Nephron progenitor cell (in vitro differentiated cells): Measurements from ENCODE around the gene LAMA2.

Source experiments
- DNase-seq: peaks from one replicate; pipeline ENCODE4 v3.0.0; 2021
- H3K27ac Mint-ChIP-seq: 2 replicates; pipeline ENCODE4 v1.8.0; 2021; ENCODE audit warnings: mild to moderate bottlenecking, moderate library complexity, mixed read lengths
- H3K27me3 Mint-ChIP-seq: 2 replicates; pipeline ENCODE4 v1.8.0; 2021; ENCODE audit warnings: mild to moderate bottlenecking, low read depth, mixed read lengths; ENCODE audit not compliant: poor library complexity
- H3K36me3 Mint-ChIP-seq: 2 replicates; pipeline ENCODE4 v1.8.0; 2021; ENCODE audit warnings: low read depth, mixed read lengths
- H3K4me1 Mint-ChIP-seq: 2 replicates; pipeline ENCODE4 v1.8.0; 2021; ENCODE audit warnings: mixed read lengths
- H3K4me3 Mint-ChIP-seq: 2 replicates; pipeline ENCODE4 v1.8.0; 2021; ENCODE audit warnings: mild to moderate bottlenecking, moderate library complexity, mixed read lengths
- H3K9me3 Mint-ChIP-seq: 2 replicates; pipeline ENCODE4 v1.8.0; 2021; ENCODE audit warnings: mild to moderate bottlenecking, moderate library complexity, mixed read lengths
- TF ChIP-seq, protein P1 (sequence below): fragments of 200-600 bp; sonication (generic); IDR thresholded peaks from 2 replicates; pipeline ENCODE4 v1.5.0; 2021; ENCODE audit warnings: antibody characterized with exemption

Gene LAMA2

DNA sequence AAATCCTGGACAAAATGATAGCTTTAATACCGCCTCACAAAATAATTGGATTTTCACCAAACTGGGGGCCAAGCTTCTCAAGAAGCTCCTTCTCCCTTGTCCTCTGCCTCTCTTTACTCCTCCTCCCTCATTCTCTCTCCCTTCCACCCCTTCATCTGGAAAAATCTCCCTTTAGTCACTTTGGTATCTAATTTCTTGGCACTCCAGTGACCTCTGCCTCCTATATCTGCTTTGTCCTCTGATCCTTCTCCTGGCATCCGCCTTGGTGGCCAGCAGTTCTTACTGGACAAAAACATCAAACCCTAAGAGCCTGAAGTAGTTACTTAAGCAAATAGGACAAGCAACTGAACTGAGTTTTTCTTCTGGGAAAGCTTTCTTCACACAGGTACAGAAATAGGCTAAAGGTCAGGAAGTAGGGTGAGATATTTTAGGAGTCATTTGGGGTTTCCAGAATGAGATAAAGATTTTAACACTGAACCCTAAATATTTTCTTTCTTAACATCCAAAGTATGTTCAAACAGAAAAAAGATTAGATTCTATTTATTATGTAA lies 606.4 kb downstream of the LAMA2 start:
- Mint-ChIP-seq H3K4me3 (no peak overlapping the region), H3K9me3 (no peaks in the 10 kb centered on the region), H3K36me3 (no peaks in the 10 kb centered on the region), H3K4me1 (peaks cover 24% of the 10 kb centered on the region), H3K27me3 (peaks cover 5% of the 10 kb centered on the region), H3K27ac (peak overlapping the region; percentile 37)
- TF ChIP-seq, protein P1, sequence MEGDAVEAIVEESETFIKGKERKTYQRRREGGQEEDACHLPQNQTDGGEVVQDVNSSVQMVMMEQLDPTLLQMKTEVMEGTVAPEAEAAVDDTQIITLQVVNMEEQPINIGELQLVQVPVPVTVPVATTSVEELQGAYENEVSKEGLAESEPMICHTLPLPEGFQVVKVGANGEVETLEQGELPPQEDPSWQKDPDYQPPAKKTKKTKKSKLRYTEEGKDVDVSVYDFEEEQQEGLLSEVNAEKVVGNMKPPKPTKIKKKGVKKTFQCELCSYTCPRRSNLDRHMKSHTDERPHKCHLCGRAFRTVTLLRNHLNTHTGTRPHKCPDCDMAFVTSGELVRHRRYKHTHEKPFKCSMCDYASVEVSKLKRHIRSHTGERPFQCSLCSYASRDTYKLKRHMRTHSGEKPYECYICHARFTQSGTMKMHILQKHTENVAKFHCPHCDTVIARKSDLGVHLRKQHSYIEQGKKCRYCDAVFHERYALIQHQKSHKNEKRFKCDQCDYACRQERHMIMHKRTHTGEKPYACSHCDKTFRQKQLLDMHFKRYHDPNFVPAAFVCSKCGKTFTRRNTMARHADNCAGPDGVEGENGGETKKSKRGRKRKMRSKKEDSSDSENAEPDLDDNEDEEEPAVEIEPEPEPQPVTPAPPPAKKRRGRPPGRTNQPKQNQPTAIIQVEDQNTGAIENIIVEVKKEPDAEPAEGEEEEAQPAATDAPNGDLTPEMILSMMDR: no peak
- DNase-seq: no peak

DNA sequence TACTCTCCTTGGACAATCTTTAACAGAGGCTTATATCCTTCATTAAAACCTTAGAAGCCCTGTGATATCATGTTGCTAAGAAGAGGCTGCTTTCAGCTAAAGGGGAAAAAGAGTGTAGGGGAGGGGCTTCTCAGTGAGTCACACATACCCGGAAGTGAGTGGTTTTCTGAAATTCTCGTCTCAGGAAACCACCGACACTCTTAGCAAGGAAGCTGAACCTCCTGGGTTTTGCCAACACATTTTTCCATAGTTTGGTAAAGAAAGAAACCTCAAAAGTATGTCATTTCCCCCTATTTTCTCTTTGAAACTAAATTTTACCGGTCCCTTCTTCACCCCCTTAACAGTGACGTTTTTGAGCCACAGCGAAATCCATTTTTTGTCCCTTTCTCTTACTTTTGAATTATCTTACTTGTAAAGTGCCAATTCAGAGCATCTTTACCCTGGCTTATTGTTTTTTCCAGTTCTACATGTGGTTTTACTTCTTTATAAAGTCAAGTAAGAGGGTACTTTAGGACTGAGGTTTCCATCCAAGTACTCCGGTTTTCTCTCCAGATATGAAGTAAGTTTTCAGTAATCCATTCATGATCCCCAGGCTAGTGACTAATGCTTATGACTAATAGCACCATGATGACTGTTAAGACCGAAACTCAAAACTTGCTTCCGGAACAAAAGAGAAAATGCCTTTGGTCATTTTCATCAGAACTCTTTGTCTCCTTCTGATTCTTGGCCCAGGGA lies 607.8 kb downstream of the LAMA2 start:
- Mint-ChIP-seq H3K4me3 (no peak overlapping the region), H3K27ac (no peak overlapping the region), H3K4me1 (peaks cover 24% of the 10 kb centered on the region), H3K9me3 (no peaks in the 10 kb centered on the region), H3K36me3 (no peaks in the 10 kb centered on the region), H3K27me3 (peaks cover 5% of the 10 kb centered on the region)
- TF ChIP-seq, protein P1: no peak
- DNase-seq: no peak

DNA sequence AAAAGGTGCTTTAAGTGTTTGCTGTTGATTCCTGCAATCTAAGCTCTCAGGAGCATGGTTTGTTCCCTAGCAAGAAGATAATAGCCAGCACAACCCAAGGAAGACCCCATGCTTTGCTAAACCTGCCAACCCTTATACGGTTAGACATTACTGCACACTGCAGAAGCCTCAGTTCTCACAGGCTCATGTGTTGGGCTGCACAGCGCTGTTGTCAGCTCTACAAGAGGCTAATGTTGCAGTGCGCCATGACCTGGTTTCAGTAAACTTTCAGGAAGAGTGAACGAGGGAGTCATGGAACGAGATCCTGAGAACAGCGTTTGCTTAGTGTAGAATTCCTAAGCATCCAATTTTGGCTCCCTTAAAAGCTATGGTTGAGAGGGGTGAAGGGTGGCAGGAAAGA lies 608.5 kb downstream of the LAMA2 start:
- H3K27me3 Mint-ChIP-seq: peaks cover 8% of the 10 kb centered on the region
- H3K36me3 Mint-ChIP-seq: no peaks in the 10 kb centered on the region
- H3K27ac Mint-ChIP-seq: no peak overlapping the region
- TF ChIP-seq, protein P1: no peak
- no peaks in the 10 kb centered on the region for H3K9me3 Mint-ChIP-seq
- DNase-seq: no peak
- H3K4me1 Mint-ChIP-seq: peaks cover 24% of the 10 kb centered on the region
- no peak overlapping the region for H3K4me3 Mint-ChIP-seq

DNA sequence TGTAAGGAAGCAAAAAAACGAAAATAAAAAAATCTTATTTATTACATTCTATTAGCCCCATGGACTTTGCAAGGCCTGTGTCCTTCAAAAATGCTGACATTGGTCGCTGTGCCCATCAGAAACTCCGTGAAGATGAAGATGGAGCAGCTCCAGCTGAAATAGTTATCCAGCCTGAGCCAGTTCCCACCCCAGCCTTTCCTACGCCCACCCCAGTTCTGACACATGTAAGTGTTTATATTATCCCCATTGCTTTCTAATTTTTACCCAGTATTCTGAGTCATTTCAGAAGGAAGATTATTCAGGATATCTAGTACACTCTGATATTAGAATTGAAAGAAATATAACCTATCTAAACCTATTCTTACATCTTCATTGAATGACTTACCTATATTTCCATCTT lies 609.3 kb downstream of the LAMA2 start:
- peaks cover 24% of the 10 kb centered on the region for H3K4me1 Mint-ChIP-seq
- no peak overlapping the region for H3K27ac Mint-ChIP-seq
- peaks cover 8% of the 10 kb centered on the region for H3K27me3 Mint-ChIP-seq
- TF ChIP-seq, protein P1: no peak
- DNase-seq: no peak
- H3K9me3 Mint-ChIP-seq: no peaks in the 10 kb centered on the region
- no peaks in the 10 kb centered on the region for H3K36me3 Mint-ChIP-seq
- no peak overlapping the region for H3K4me3 Mint-ChIP-seq

DNA sequence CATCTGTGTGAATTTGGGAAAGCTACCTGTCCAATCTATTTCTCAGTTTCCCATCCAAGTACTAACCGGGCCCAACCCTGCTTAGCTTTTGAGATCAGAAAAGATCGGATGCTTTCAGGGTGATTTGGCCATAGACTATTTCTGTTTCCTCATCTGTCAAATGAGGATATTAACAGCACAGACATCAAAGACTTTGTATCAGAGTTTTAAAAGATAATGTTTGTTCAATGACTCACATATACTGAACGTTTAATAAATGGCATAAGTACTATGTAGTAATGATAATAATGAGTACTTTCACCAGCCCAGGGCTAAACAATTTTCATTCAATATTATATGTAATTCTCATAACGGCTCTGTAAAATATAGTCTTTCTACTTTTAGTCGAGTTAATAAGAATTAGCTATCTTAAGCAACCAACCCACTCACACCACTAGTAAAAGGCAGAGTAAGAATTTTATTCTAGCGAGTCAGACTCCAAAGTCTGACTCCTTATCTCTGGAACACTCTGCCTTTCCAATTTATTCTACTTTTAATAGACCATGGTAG lies 610.5 kb downstream of the LAMA2 start:
- DNase-seq: no peak
- H3K9me3 Mint-ChIP-seq: no peaks in the 10 kb centered on the region
- no peak overlapping the region for H3K4me3 Mint-ChIP-seq
- TF ChIP-seq, protein P1: no peak
- H3K27ac Mint-ChIP-seq: no peak overlapping the region
- peaks cover 24% of the 10 kb centered on the region for H3K4me1 Mint-ChIP-seq
- peaks cover 12% of the 10 kb centered on the region for H3K27me3 Mint-ChIP-seq
- no peaks in the 10 kb centered on the region for H3K36me3 Mint-ChIP-seq
